ENCODE measurements around the gene CDHR1.

- TF ChIP-seq POLR2AphosphoS5 (IDR thresholded peaks at IDR 0.05; ENCODE audit: borderline replicate concordance, low read depth, low read length) (no peak), EZH2 (IDR thresholded peaks at IDR 0.05) (no peak), FOXP2 (optimal IDR thresholded peaks at IDR 0.05; ENCODE audit: control extremely low read depth, extremely low read length, insufficient read depth) (no peak)
Measured at GRCh38 chr10:84241185-84241790, 47.0 kb downstream of the CDHR1 start, which contains the start of gene LRIT1.

Data from SK-N-MC (cell line).